HepG2 (cell line): Measurements from ENCODE around the gene TCAP. TPM values are rescaled to one million over a fixed set of nuclear protein-coding genes. Genes with fewer than 3 reads are reported as not detected.
A peak's percentile ranks its signal among the peaks of the same experiment; 100 is the strongest.

ENCODE experiments used
- CSRNP1 ChIP-seq: sonication (generic); formaldehyde crosslinking; IDR thresholded peaks from 2 replicates; pipeline ENCODE4 v1.8.1; 2023; ENCODE audit warnings: mild to moderate bottlenecking, missing genetic modification reagents
- E2F1 ChIP-seq: sonication (generic); formaldehyde crosslinking; IDR thresholded peaks from 2 replicates; pipeline ENCODE4 v1.5.0; 2020; ENCODE audit warnings: missing genetic modification reagents
- GFI1 ChIP-seq: sonication (generic); formaldehyde crosslinking; IDR thresholded peaks from 2 replicates; pipeline ENCODE4 v1.5.0; 2020; ENCODE audit warnings: missing genetic modification reagents, mild to moderate bottlenecking, borderline replicate concordance
- GLMP ChIP-seq: sonication (generic); formaldehyde crosslinking; IDR thresholded peaks from 2 replicates; pipeline ENCODE4 v1.9.0; 2021; ENCODE audit warnings: missing genetic modification reagents, mild to moderate bottlenecking, borderline replicate concordance
- HDAC2 ChIP-seq: sonication (generic); formaldehyde crosslinking; IDR thresholded peaks from 2 replicates; pipeline ENCODE4 v1.4.0; 2020; ENCODE audit warnings: missing genetic modification reagents
- HOXA5 ChIP-seq: sonication (generic); formaldehyde crosslinking; IDR thresholded peaks from 2 replicates; pipeline ENCODE4 v1.4.0; 2020; ENCODE audit warnings: missing genetic modification reagents
- KDM5A ChIP-seq: fragments of 200-600 bp; sonication (generic); IDR thresholded peaks from 2 replicates; pipeline ENCODE4 v1.7.0; 2018; ENCODE audit warnings: antibody characterized with exemption, mild to moderate bottlenecking, low read length, borderline replicate concordance
- KDM5B ChIP-seq: sonication (generic); formaldehyde crosslinking; IDR thresholded peaks from 2 replicates; pipeline ENCODE4 v1.4.0; 2020; ENCODE audit warnings: missing genetic modification reagents, mild to moderate bottlenecking, borderline replicate concordance
- KDM6A ChIP-seq: IDR thresholded peaks from 2 replicates; pipeline ENCODE4 v1.6.1; 2016; ENCODE audit warnings: low read depth
- MXD3 ChIP-seq: IDR thresholded peaks from 2 replicates; pipeline ENCODE4 v1.6.1; 2016; ENCODE audit warnings: mild to moderate bottlenecking, missing biosample characterization, missing genetic modification reagents
- NKX3-1 ChIP-seq: sonication (generic); formaldehyde crosslinking; IDR thresholded peaks from 2 replicates; pipeline ENCODE4 v1.5.0; 2020; ENCODE audit warnings: missing genetic modification reagents
- PHB2 ChIP-seq: fragments of 450-650 bp; IDR thresholded peaks from 2 replicates; pipeline ENCODE4 v1.6.1; 2018; ENCODE audit not compliant: partially characterized antibody
- RFXAP ChIP-seq: sonication (generic); formaldehyde crosslinking; IDR thresholded peaks from 2 replicates; pipeline ENCODE4 v1.4.0; 2020; ENCODE audit warnings: missing genetic modification reagents, borderline replicate concordance
- SMARCE1 ChIP-seq: fragments of 450-650 bp; IDR thresholded peaks from 2 replicates; pipeline ENCODE4 v1.6.1; 2017; ENCODE audit warnings: borderline replicate concordance
- STAT5B ChIP-seq: sonication (generic); formaldehyde crosslinking; IDR thresholded peaks from 2 replicates; pipeline ENCODE4 v1.4.0; 2020; ENCODE audit warnings: missing genetic modification reagents
- TEAD3 ChIP-seq: optimal IDR thresholded peaks from 2 replicates; pipeline ENCODE3; 2016; ENCODE audit warnings: borderline replicate concordance
- THAP8 ChIP-seq: sonication (generic); formaldehyde crosslinking; IDR thresholded peaks from 2 replicates; pipeline ENCODE4 v1.5.1; 2020; ENCODE audit warnings: missing genetic modification reagents, mild to moderate bottlenecking, borderline replicate concordance
- ZBTB20 ChIP-seq: sonication (generic); formaldehyde crosslinking; IDR thresholded peaks from 2 replicates; pipeline ENCODE4 v1.8.1; 2023; ENCODE audit warnings: missing genetic modification reagents, low read depth, mild to moderate bottlenecking, borderline replicate concordance
- ZFY ChIP-seq: sonication (generic); formaldehyde crosslinking; IDR thresholded peaks from 2 replicates; pipeline ENCODE4 v1.4.0; 2020; ENCODE audit warnings: missing genetic modification reagents
- ZNF280B ChIP-seq: sonication (generic); formaldehyde crosslinking; IDR thresholded peaks from 2 replicates; pipeline ENCODE4 v1.5.0; 2020; ENCODE audit warnings: missing genetic modification reagents, mild to moderate bottlenecking, borderline replicate concordance
- ZNF382 ChIP-seq: sonication (generic); formaldehyde crosslinking; IDR thresholded peaks from 2 replicates; pipeline ENCODE4 v1.5.0; 2020; ENCODE audit warnings: missing genetic modification reagents, mild to moderate bottlenecking, borderline replicate concordance
- polyA plus RNA-seq, 8 experiments: library from polyadenylated mRNA; depleted of rRNA in 3 of 8; stranded (reverse) in 7 of 8; unstranded in 1 of 8; fragments of >200 nt; fragmentation: Illumina TruSeq in 4 of 8; extraction: Trizol in 4 of 8; gene quantifications; 2 replicates each; pipeline versions ENCODE4 v1.2.1 to v1.2.3, GENCODE V29; 2011 to 2016; ENCODE audit warnings: low read depth in 4 of 8, missing spikeins in 1 of 8, mixed read lengths in 1 of 8; ENCODE audit not compliant: insufficient read depth in 1 of 8
- total RNA-seq, 5 experiments: library from RNA; depleted of rRNA; stranded (reverse); fragments of >200 nt; fragmentation: Illumina TruSeq; extraction: Trizol; gene quantifications; 2 replicates each; pipeline ENCODE4 v1.2.3, GENCODE V29; 2016; ENCODE audit warnings: low read depth in 1 of 5

TCAP gene
- total and polyA plus RNA-seq, 2 of the 13 experiments (the other 11 are each of a cell fraction or from before 2014, with no cell fraction given): 0.24 to 0.65 TPM

GRCh38 chr17:39701012-39701783 is 36.0 kb downstream of the TCAP start (continued):
- TF ChIP-seq THAP8 (CRISPR knock-in tag) (no peak), NKX3-1 (CRISPR knock-in tag) (no peak), KDM6A (CRISPR knock-in tag) (no peak), ZFY (peak; percentile 23; the same call in 1 of the 2 replicates), KDM5B (CRISPR knock-in tag) (no peak), ZBTB20 (CRISPR knock-in tag) (0 out of 2 replicates have a peak, but pooled peaks have one; percentile 34), TEAD3 (peak; percentile 32), E2F1 (no peak), PHB2 (no peak), STAT5B (CRISPR knock-in tag) (no peak), SMARCE1 (no peak), RFXAP (no peak), GFI1 (no peak), MXD3 (no peak), ZNF382 (CRISPR knock-in tag) (no peak), ZNF280B (CRISPR knock-in tag) (no peak; the same call in 1 of the 2 replicates), HDAC2 (CRISPR knock-in tag) (no peak; the same call in 1 of the 2 replicates), KDM5A (0 out of 2 replicates have a peak, but pooled peaks have one; percentile 5), GLMP (CRISPR knock-in tag) (no peak), CSRNP1 (CRISPR knock-in tag) (no peak), HOXA5 (no peak)
